Activated gamma-delta T cell treated with Interleukin-2 at 50 U/mL for 16 hours (primary cell): ENCODE results near the gene ASPSCR1.

Experiments
- DNase-seq: peaks from one replicate; pipeline ENCODE4 v3.0.0-alpha.2; 2020

Gene ASPSCR1

GRCh38 chr17:81984773-81985410 is 7.5 kb downstream of the ASPSCR1 start:
- no peak for DNase-seq

- DNase-seq: no peak
Observed at GRCh38 chr17:81986606-81987005, 9.2 kb downstream of the ASPSCR1 start.

- no peak for DNase-seq
Observed at GRCh38 chr17:81987161-81987770, 9.8 kb downstream of the ASPSCR1 start.

GRCh38 chr17:81990836-81991683 is 13.6 kb downstream of the ASPSCR1 start:
- no peak for DNase-seq

GRCh38 chr17:81991684-81992305 is 14.4 kb downstream of the ASPSCR1 start:
- no peak for DNase-seq

GRCh38 chr17:81992306-81993102 is 15.1 kb downstream of the ASPSCR1 start:
- no peak for DNase-seq

GRCh38 chr17:81993729-81994592 is 16.5 kb downstream of the ASPSCR1 start:
- DNase-seq: no peak

GRCh38 chr17:81994593-81995462 is 17.4 kb downstream of the ASPSCR1 start:
- no peak for DNase-seq

GRCh38 chr17:81995463-81996231 is 18.2 kb downstream of the ASPSCR1 start:
- DNase-seq: no peak

- no peak for DNase-seq
Observed at GRCh38 chr17:81996232-81996756, 18.9 kb downstream of the ASPSCR1 start.

GRCh38 chr17:81996757-81997441 is 19.5 kb downstream of the ASPSCR1 start:
- no peak for DNase-seq

GRCh38 chr17:81998212-81998611 is 20.8 kb downstream of the ASPSCR1 start:
- DNase-seq: no peak

- DNase-seq: no peak
Observed at GRCh38 chr17:81998691-81999438, 21.4 kb downstream of the ASPSCR1 start.

- DNase-seq: no peak
Observed at GRCh38 chr17:81999587-81999975, 22.2 kb downstream of the ASPSCR1 start.

GRCh38 chr17:81999976-82000802 is 22.8 kb downstream of the ASPSCR1 start:
- no peak for DNase-seq

GRCh38 chr17:82000803-82001570 is 23.6 kb downstream of the ASPSCR1 start:
- DNase-seq: no peak
